HG03457 (cell line): ENCODE data around the gene CTIF.

Experiments used
- ATAC-seq: cut with Tn5 transposase; IDR thresholded peaks from one replicate; pipeline ENCODE4 v1.9.1; 2021; ENCODE audit warnings: moderate number of reproducible peaks; ENCODE audit not compliant: unreplicated experiment

Gene CTIF

GRCh38 chr18:48889115-48889941, 350.5 kb downstream of the CTIF start:
- no peak for ATAC-seq

GRCh38 chr18:48889981-48890762, 351.3 kb downstream of the CTIF start:
- no peak for ATAC-seq

GRCh38 chr18:48891721-48892120, 352.9 kb downstream of the CTIF start:
- no peak for ATAC-seq

GRCh38 chr18:48892146-48892855, 353.5 kb downstream of the CTIF start:
- ATAC-seq: no peak

GRCh38 chr18:48893061-48893607, 354.3 kb downstream of the CTIF start:
- ATAC-seq: no peak

- no peak for ATAC-seq
Observed at GRCh38 chr18:48893608-48894600, 355.1 kb downstream of the CTIF start.

- no peak for ATAC-seq
Observed at GRCh38 chr18:48894799-48895346, 356.0 kb downstream of the CTIF start.

- no peak for ATAC-seq
Observed at GRCh38 chr18:48896326-48896874, 357.6 kb downstream of the CTIF start.

- no peak for ATAC-seq
Observed at GRCh38 chr18:48896875-48897511, 358.2 kb downstream of the CTIF start.

- ATAC-seq: no peak
Observed at GRCh38 chr18:48897531-48897930, 358.7 kb downstream of the CTIF start.

- no peak for ATAC-seq
Observed at GRCh38 chr18:48898521-48898920, 359.7 kb downstream of the CTIF start.

GRCh38 chr18:48899558-48900174, 360.8 kb downstream of the CTIF start:
- no peak for ATAC-seq

- ATAC-seq: no peak
Observed at GRCh38 chr18:48900469-48900868, 361.6 kb downstream of the CTIF start.

GRCh38 chr18:48901145-48902022, 362.6 kb downstream of the CTIF start:
- no peak for ATAC-seq

GRCh38 chr18:48902023-48902855, 363.4 kb downstream of the CTIF start:
- no peak for ATAC-seq

GRCh38 chr18:48902856-48903601, 364.2 kb downstream of the CTIF start:
- ATAC-seq: no peak
